ENCODE data around the gene AXDND1.

The AXDND1 gene

GRCh38 chr1:179558078-179558477 is 192.3 kb downstream of the AXDND1 start:
- H4K20me1 ChIP-seq (ENCODE audit: insufficient read depth, low read length): no peaks in the 10 kb centered on the region
- no peak for DNase-seq
- no peaks in the 10 kb centered on the region for H3K9me2 ChIP-seq (replicated peaks; ENCODE audit: insufficient read depth, low read length)
- no peaks in the 10 kb centered on the region for H3K27me3 ChIP-seq (replicated peaks; ENCODE audit: insufficient read depth, low read length)
- TF ChIP-seq EZH2 (optimal IDR thresholded peaks at IDR 0.05; ENCODE audit: low read depth, low read length): no peak
- TF ChIP-seq EZH2phosphoT487 (IDR thresholded peaks at IDR 0.05; ENCODE audit: low read length): no peak
- no peak for TF ChIP-seq CTCF (IDR thresholded peaks at IDR 0.05; ENCODE audit: low read length)
- no peaks in the 10 kb centered on the region for H3K36me3 ChIP-seq (replicated peaks; ENCODE audit: insufficient read depth, low read length)
- H3K4me3 ChIP-seq (ENCODE audit: low read length): no peak overlapping the region
- H3K9ac ChIP-seq (ENCODE audit: low read length): no peak overlapping the region
- H3K4me1 ChIP-seq (ENCODE audit: low read length): no peaks in the 10 kb centered on the region
- no peak overlapping the region for H3K4me2 ChIP-seq (ENCODE audit: low read depth, low read length)
- no peaks in the 10 kb centered on the region for H3F3A ChIP-seq (ENCODE audit: insufficient read depth, low read length)
- no peak overlapping the region for H3K27ac ChIP-seq (ENCODE audit: low read length)
- H3K9me3 ChIP-seq (replicated peaks; ENCODE audit: insufficient read depth, low read length): no peaks in the 10 kb centered on the region
- H3K79me2 ChIP-seq (ENCODE audit: low read length): no peaks in the 10 kb centered on the region
- H2AFZ ChIP-seq (ENCODE audit: low read length): no peak overlapping the region

- DNase-seq: no peak
Observed at GRCh38 chr1:179575497-179576314, 209.9 kb downstream of the AXDND1 start, which contains the start of gene NPHS2. TSS of gene NPHS2 (minus strand) at chr1:179575948. CDS start at chr1:179575864, 84 bp downstream.

GRCh38 chr1:179576509-179576908 is 210.7 kb downstream of the AXDND1 start:
- Histone ChIP-seq H3K79me2 (ENCODE audit: low read length) (no peaks in the 10 kb centered on the region), H3K9me2 (replicated peaks; ENCODE audit: insufficient read depth, low read length) (no peaks in the 10 kb centered on the region), H4K20me1 (ENCODE audit: insufficient read depth, low read length) (no peaks in the 10 kb centered on the region), H2AFZ (ENCODE audit: low read length) (peak overlapping the region; percentile 31), H3K4me2 (ENCODE audit: low read depth, low read length) (peak overlapping the region; percentile 50), H3K9ac (ENCODE audit: low read length) (no peak overlapping the region), H3K27ac (ENCODE audit: low read length) (no peak overlapping the region), H3K4me3 (ENCODE audit: low read length) (peak overlapping the region; percentile 13), H3K4me1 (ENCODE audit: low read length) (0 out of 2 replicates have a peak, but pooled peaks cover 4% of the 10 kb centered on the region), H3K27me3 (replicated peaks; ENCODE audit: insufficient read depth, low read length) (no peaks in the 10 kb centered on the region), H3K36me3 (replicated peaks; ENCODE audit: insufficient read depth, low read length) (no peaks in the 10 kb centered on the region), H3F3A (ENCODE audit: insufficient read depth, low read length) (no peaks in the 10 kb centered on the region), H3K9me3 (replicated peaks; ENCODE audit: insufficient read depth, low read length) (no peaks in the 10 kb centered on the region)
- TF ChIP-seq EZH2phosphoT487 (IDR thresholded peaks at IDR 0.05; ENCODE audit: low read length) (no peak), CTCF (IDR thresholded peaks at IDR 0.05; ENCODE audit: low read length) (no peak), EZH2 (optimal IDR thresholded peaks at IDR 0.05; ENCODE audit: low read depth, low read length) (no peak)
- no peak for DNase-seq

More at GRCh38 chr1:179575497-179576314, 209.9 kb downstream of the AXDND1 start, which contains the start of gene NPHS2:
- H3K36me3 ChIP-seq (replicated peaks; ENCODE audit: insufficient read depth, low read length): no peaks in the 10 kb centered on the region
- H3K9me2 ChIP-seq (replicated peaks; ENCODE audit: insufficient read depth, low read length): no peaks in the 10 kb centered on the region
- TF ChIP-seq EZH2 (optimal IDR thresholded peaks at IDR 0.05; ENCODE audit: low read depth, low read length) (no peak), CTCF (IDR thresholded peaks at IDR 0.05; ENCODE audit: low read length) (no peak), EZH2phosphoT487 (IDR thresholded peaks at IDR 0.05; ENCODE audit: low read length) (no peak)
- peak within 1 kb of the TSS; percentile 50 for H3K4me2 ChIP-seq (ENCODE audit: low read depth, low read length)
- H3K4me3 ChIP-seq (ENCODE audit: low read length): peak within 1 kb of the TSS; percentile 13
- no peaks in the 10 kb centered on the region for H3K9me3 ChIP-seq (replicated peaks; ENCODE audit: insufficient read depth, low read length)
- H3F3A ChIP-seq (ENCODE audit: insufficient read depth, low read length): no peaks in the 10 kb centered on the region
- no peak within 1 kb of the TSS for H3K27ac ChIP-seq (ENCODE audit: low read length)
- no peaks in the 10 kb centered on the region for H4K20me1 ChIP-seq (ENCODE audit: insufficient read depth, low read length)
- H2AFZ ChIP-seq (ENCODE audit: low read length): peak within 1 kb of the TSS; percentile 31
- H3K79me2 ChIP-seq (ENCODE audit: low read length): no peaks in the 10 kb centered on the region
- no peak within 1 kb of the TSS for H3K9ac ChIP-seq (ENCODE audit: low read length)
- H3K4me1 ChIP-seq (ENCODE audit: low read length): 0 out of 2 replicates have a peak, but pooled peaks cover 4% of the 10 kb centered on the region
- no peaks in the 10 kb centered on the region for H3K27me3 ChIP-seq (replicated peaks; ENCODE audit: insufficient read depth, low read length)

Measured in MM.1S (cell line).